ENCODE data around the gene MACROD2.

DNA sequence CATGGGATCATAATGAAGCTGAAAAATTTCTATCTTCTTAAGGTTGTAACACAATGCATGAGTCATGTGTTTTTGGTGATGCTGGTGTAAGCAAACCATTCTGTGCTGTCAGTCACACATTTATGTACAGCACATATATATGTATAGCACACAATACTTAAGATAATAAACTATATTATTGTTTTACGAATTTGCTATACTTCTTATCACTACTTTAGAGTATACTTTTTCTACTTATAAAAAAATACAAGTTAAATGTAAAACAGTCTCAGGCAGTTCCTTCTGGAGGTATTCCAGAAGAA is 1262.2 kb downstream of the MACROD2 start:
- TF ChIP-seq, protein P1, sequence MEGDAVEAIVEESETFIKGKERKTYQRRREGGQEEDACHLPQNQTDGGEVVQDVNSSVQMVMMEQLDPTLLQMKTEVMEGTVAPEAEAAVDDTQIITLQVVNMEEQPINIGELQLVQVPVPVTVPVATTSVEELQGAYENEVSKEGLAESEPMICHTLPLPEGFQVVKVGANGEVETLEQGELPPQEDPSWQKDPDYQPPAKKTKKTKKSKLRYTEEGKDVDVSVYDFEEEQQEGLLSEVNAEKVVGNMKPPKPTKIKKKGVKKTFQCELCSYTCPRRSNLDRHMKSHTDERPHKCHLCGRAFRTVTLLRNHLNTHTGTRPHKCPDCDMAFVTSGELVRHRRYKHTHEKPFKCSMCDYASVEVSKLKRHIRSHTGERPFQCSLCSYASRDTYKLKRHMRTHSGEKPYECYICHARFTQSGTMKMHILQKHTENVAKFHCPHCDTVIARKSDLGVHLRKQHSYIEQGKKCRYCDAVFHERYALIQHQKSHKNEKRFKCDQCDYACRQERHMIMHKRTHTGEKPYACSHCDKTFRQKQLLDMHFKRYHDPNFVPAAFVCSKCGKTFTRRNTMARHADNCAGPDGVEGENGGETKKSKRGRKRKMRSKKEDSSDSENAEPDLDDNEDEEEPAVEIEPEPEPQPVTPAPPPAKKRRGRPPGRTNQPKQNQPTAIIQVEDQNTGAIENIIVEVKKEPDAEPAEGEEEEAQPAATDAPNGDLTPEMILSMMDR (IDR thresholded peaks at IDR 0.05) = no peak
- no peak for TF ChIP-seq POLR2A (IDR thresholded peaks at IDR 0.05)
